Measurements from ENCODE around the gene HIGD2A.
A peak's percentile ranks its signal among the peaks of the same experiment; 100 is the strongest.

The HIGD2A gene

GRCh38 chr5:176388444-176389134 is at the start of gene HIGD2A, which contains the start of gene NOP16:
TSS of gene HIGD2A (plus strand) at chr5:176388751. CDS start at chr5:176388820, 69 bp downstream.
TSS of gene NOP16 (minus strand) at chr5:176388598. CDS start at chr5:176388539, 59 bp downstream.
- peak; percentile 97 for DNase-seq

GRCh38 chr5:176339304-176339703 is 49.2 kb upstream of the HIGD2A start:
- no peak for DNase-seq

- no peak for DNase-seq
Measured at GRCh38 chr5:176341325-176342157, 47.0 kb upstream of the HIGD2A start.

- no peak for DNase-seq
Measured at GRCh38 chr5:176342158-176342483, 46.4 kb upstream of the HIGD2A start.

GRCh38 chr5:176342766-176343458 is 45.6 kb upstream of the HIGD2A start:
- no peak for DNase-seq

- no peak for DNase-seq
Measured at GRCh38 chr5:176350416-176350815, 38.1 kb upstream of the HIGD2A start.

GRCh38 chr5:176352116-176352878 is 36.3 kb upstream of the HIGD2A start:
- DNase-seq, result no peak

- no peak for DNase-seq
Measured at GRCh38 chr5:176353533-176353932, 35.0 kb upstream of the HIGD2A start.

- no peak for DNase-seq
Measured at GRCh38 chr5:176355400-176356178, 33.0 kb upstream of the HIGD2A start.

GRCh38 chr5:176356179-176356566 is 32.4 kb upstream of the HIGD2A start:
- DNase-seq, result no peak

GRCh38 chr5:176359658-176360057 is 28.9 kb upstream of the HIGD2A start:
- DNase-seq, result no peak

- no peak for DNase-seq
Measured at GRCh38 chr5:176360894-176361436, 27.6 kb upstream of the HIGD2A start.

GRCh38 chr5:176361437-176362232 is 26.9 kb upstream of the HIGD2A start, which contains the start of gene KIAA1191:
TSS of gene KIAA1191 (minus strand) at chr5:176361764. CDS start at chr5:176359508, 2,256 bp downstream.
- DNase-seq, result peak; percentile 66

- no peak for DNase-seq
Measured at GRCh38 chr5:176362233-176362490, 26.4 kb upstream of the HIGD2A start.

GRCh38 chr5:176364765-176365350 is 23.7 kb upstream of the HIGD2A start:
- DNase-seq, result no peak

GRCh38 chr5:176365351-176366231 is 23.0 kb upstream of the HIGD2A start, which contains the start of gene ARL10:
TSS of gene ARL10 (plus strand) at chr5:176365487. CDS start at chr5:176365564, 77 bp downstream.
- no peak for DNase-seq

- no peak for DNase-seq
Measured at GRCh38 chr5:176366232-176366894, 22.2 kb upstream of the HIGD2A start.

- no peak for DNase-seq
Measured at GRCh38 chr5:176368726-176369125, 19.8 kb upstream of the HIGD2A start.

Measured in SHP77 treated with DMSO at 0.1 percent for 48 hours (cell line).